Memory B cell (primary cell): ENCODE results near the gene MAK.
"Not testable (repeated sequence)": the region's sequence is repeated elsewhere in the genome, so short reads cannot be mapped to it uniquely, and the experiment has no call there.

Experiments used
- ATAC-seq: fragments of 150-1000 bp; cut with Tn5 transposase; 2 replicates; pipeline ENCODE4 v1.10.0; 2021; ENCODE audit warnings: low read depth, mild to moderate bottlenecking, moderate library complexity
- DNase-seq, 2 donors: peaks; one replicate each; pipeline ENCODE4 v3.0.0; 2022; ENCODE audit warnings: low spot score in 2 of 2
- H3K27ac Mint-ChIP-seq: one replicate; pipeline ENCODE4 v1.8.0; 2022; ENCODE audit warnings: mild to moderate bottlenecking, moderate library complexity, mixed read lengths
- H3K27me3 Mint-ChIP-seq: one replicate; pipeline ENCODE4 v1.8.0; 2022; ENCODE audit warnings: mixed read lengths
- H3K36me3 Mint-ChIP-seq: one replicate; pipeline ENCODE4 v1.8.0; 2022; ENCODE audit warnings: mild to moderate bottlenecking, mixed read lengths
- H3K4me1 Mint-ChIP-seq: one replicate; pipeline ENCODE4 v1.8.0; 2022; ENCODE audit warnings: mixed read lengths
- H3K4me3 Mint-ChIP-seq: one replicate; pipeline ENCODE4 v1.8.0; 2022; ENCODE audit warnings: mild to moderate bottlenecking, moderate library complexity, mixed read lengths
- H3K9me3 Mint-ChIP-seq: one replicate; pipeline ENCODE4 v1.8.0; 2022; ENCODE audit warnings: mixed read lengths

The MAK gene

GRCh38 chr6:10867952-10868351 is 29.6 kb upstream of the MAK start:
- Mint-ChIP-seq H3K36me3 (peaks cover 3% of the 10 kb centered on the region), H3K9me3 (no peaks in the 10 kb centered on the region), H3K4me1 (no peaks in the 10 kb centered on the region), H3K27me3 (no peaks in the 10 kb centered on the region), H3K27ac (no peak overlapping the region), H3K4me3 (no peak overlapping the region)
- no peak for ATAC-seq
- no peak for DNase-seq

- not testable (repeated sequence) for H3K9me3 Mint-ChIP-seq, H3K27me3 Mint-ChIP-seq, H3K4me1 Mint-ChIP-seq, H3K4me3 Mint-ChIP-seq, ATAC-seq, H3K27ac Mint-ChIP-seq, DNase-seq, H3K36me3 Mint-ChIP-seq
These were observed 28.4 kb upstream of the MAK start for GRCh38 chr6:10866709-10867108.

- not testable (repeated sequence) for DNase-seq, H3K27me3 Mint-ChIP-seq, H3K4me1 Mint-ChIP-seq, H3K4me3 Mint-ChIP-seq, H3K27ac Mint-ChIP-seq, ATAC-seq, H3K9me3 Mint-ChIP-seq, H3K36me3 Mint-ChIP-seq
These were observed 24.7 kb upstream of the MAK start for GRCh38 chr6:10863031-10863430.

- DNase-seq (no peak), ATAC-seq (no peak)
- no peaks in the 10 kb centered on the region for H3K4me1 Mint-ChIP-seq
- no peak overlapping the region for H3K4me3 Mint-ChIP-seq
- H3K27ac Mint-ChIP-seq: no peak overlapping the region
- H3K36me3 Mint-ChIP-seq: peaks cover 4% of the 10 kb centered on the region
- H3K9me3 Mint-ChIP-seq: no peaks in the 10 kb centered on the region
- H3K27me3 Mint-ChIP-seq: no peaks in the 10 kb centered on the region
These were observed 24.0 kb upstream of the MAK start for GRCh38 chr6:10862361-10862760.

GRCh38 chr6:10861086-10861485 is 22.7 kb upstream of the MAK start:
- Mint-ChIP-seq H3K4me1 (no peaks in the 10 kb centered on the region), H3K4me3 (no peak overlapping the region)

GRCh38 chr6:10857259-10857658 is 18.9 kb upstream of the MAK start:
- no peak for DNase-seq
- H3K36me3 Mint-ChIP-seq: peaks cover 2% of the 10 kb centered on the region
- H3K4me1 Mint-ChIP-seq: no peaks in the 10 kb centered on the region
- no peak for ATAC-seq
- H3K9me3 Mint-ChIP-seq: peaks cover 7% of the 10 kb centered on the region
- H3K27me3 Mint-ChIP-seq: peaks cover 2% of the 10 kb centered on the region
- H3K4me3 Mint-ChIP-seq: no peak overlapping the region
- H3K27ac Mint-ChIP-seq: no peak overlapping the region

More at GRCh38 chr6:10861086-10861485, 22.7 kb upstream of the MAK start:
- H3K27ac Mint-ChIP-seq: no peak overlapping the region
- no peak for DNase-seq
- peaks cover 2% of the 10 kb centered on the region for H3K27me3 Mint-ChIP-seq
- ATAC-seq: no peak
- H3K36me3 Mint-ChIP-seq: peaks cover 2% of the 10 kb centered on the region
- H3K9me3 Mint-ChIP-seq: no peaks in the 10 kb centered on the region

GRCh38 chr6:10854922-10855632 is 16.7 kb upstream of the MAK start:
- no peak for DNase-seq
- peaks cover 2% of the 10 kb centered on the region for H3K27me3 Mint-ChIP-seq
- peaks cover 7% of the 10 kb centered on the region for H3K9me3 Mint-ChIP-seq
- no peaks in the 10 kb centered on the region for H3K4me1 Mint-ChIP-seq
- H3K4me3 Mint-ChIP-seq: no peak overlapping the region
- H3K36me3 Mint-ChIP-seq: no peaks in the 10 kb centered on the region
- H3K27ac Mint-ChIP-seq: no peak overlapping the region
- ATAC-seq: no peak

- DNase-seq, H3K27me3 Mint-ChIP-seq, ATAC-seq: not testable (repeated sequence)
These were observed 15.5 kb upstream of the MAK start for GRCh38 chr6:10853849-10854300.

GRCh38 chr6:10852361-10852960 is 14.1 kb upstream of the MAK start:
- Mint-ChIP-seq H3K27me3 (peaks cover 2% of the 10 kb centered on the region), H3K36me3 (no peaks in the 10 kb centered on the region), H3K27ac (no peak overlapping the region), H3K4me3 (no peak overlapping the region), H3K9me3 (peaks cover 7% of the 10 kb centered on the region), H3K4me1 (no peaks in the 10 kb centered on the region)
- no peak for DNase-seq
- ATAC-seq: no peak

More at GRCh38 chr6:10853849-10854300, 15.5 kb upstream of the MAK start:
- not testable (repeated sequence) for H3K9me3 Mint-ChIP-seq, H3K4me1 Mint-ChIP-seq, H3K4me3 Mint-ChIP-seq, H3K36me3 Mint-ChIP-seq, H3K27ac Mint-ChIP-seq

- no peak overlapping the region for H3K27ac Mint-ChIP-seq
- H3K9me3 Mint-ChIP-seq: peaks cover 7% of the 10 kb centered on the region
- H3K27me3 Mint-ChIP-seq: no peaks in the 10 kb centered on the region
- H3K4me3 Mint-ChIP-seq: no peak overlapping the region
- H3K4me1 Mint-ChIP-seq: no peaks in the 10 kb centered on the region
- ATAC-seq: no peak
- DNase-seq: no peak
- no peaks in the 10 kb centered on the region for H3K36me3 Mint-ChIP-seq
These were observed 12.4 kb upstream of the MAK start for GRCh38 chr6:10850728-10851127.

GRCh38 chr6:10849901-10850300 is 11.6 kb upstream of the MAK start:
- no peak for ATAC-seq
- no peaks in the 10 kb centered on the region for H3K27me3 Mint-ChIP-seq

GRCh38 chr6:10847684-10848083 is 9.3 kb upstream of the MAK start:
- peaks cover 2% of the 10 kb centered on the region for H3K27me3 Mint-ChIP-seq
- H3K4me3 Mint-ChIP-seq: no peak overlapping the region
- DNase-seq (no peak), ATAC-seq (no peak)
- no peaks in the 10 kb centered on the region for H3K4me1 Mint-ChIP-seq
- no peaks in the 10 kb centered on the region for H3K36me3 Mint-ChIP-seq
- no peak overlapping the region for H3K27ac Mint-ChIP-seq
- H3K9me3 Mint-ChIP-seq: peaks cover 2% of the 10 kb centered on the region

More at GRCh38 chr6:10849901-10850300, 11.6 kb upstream of the MAK start:
- H3K36me3 Mint-ChIP-seq: no peaks in the 10 kb centered on the region
- H3K4me3 Mint-ChIP-seq: no peak overlapping the region
- H3K27ac Mint-ChIP-seq: no peak overlapping the region
- H3K4me1 Mint-ChIP-seq: no peaks in the 10 kb centered on the region
- DNase-seq: no peak
- H3K9me3 Mint-ChIP-seq: peaks cover 7% of the 10 kb centered on the region

- DNase-seq (no peak), ATAC-seq (no peak)
- Mint-ChIP-seq H3K4me1 (peaks cover 7% of the 10 kb centered on the region), H3K36me3 (no peaks in the 10 kb centered on the region), H3K4me3 (no peak overlapping the region), H3K27ac (no peak overlapping the region), H3K27me3 (peaks cover 10% of the 10 kb centered on the region), H3K9me3 (peaks cover 2% of the 10 kb centered on the region)
These were observed 5.2 kb upstream of the MAK start for GRCh38 chr6:10843554-10843953.

- H3K27me3 Mint-ChIP-seq: peaks cover 25% of the 10 kb centered on the region
These were observed 525 bp upstream of the MAK start for GRCh38 chr6:10838794-10839333.

More at GRCh38 chr6:10838794-10839333, 525 bp upstream of the MAK start:
- Mint-ChIP-seq H3K9me3 (peaks cover 5% of the 10 kb centered on the region), H3K27ac (peak overlapping the region; percentile 89), H3K4me1 (peaks cover 9% of the 10 kb centered on the region), H3K4me3 (peak overlapping the region; percentile 78), H3K36me3 (peaks cover 2% of the 10 kb centered on the region)
- peak in 1 of 2 donors; percentile 14 for DNase-seq
- peak; percentile 52 for ATAC-seq
